ENCODE data around the gene TEX101.
"Not testable (repeated sequence)": the region's sequence is repeated elsewhere in the genome, so short reads cannot be mapped to it uniquely, and the experiment has no call there.

- TF ChIP-seq, protein P1, sequence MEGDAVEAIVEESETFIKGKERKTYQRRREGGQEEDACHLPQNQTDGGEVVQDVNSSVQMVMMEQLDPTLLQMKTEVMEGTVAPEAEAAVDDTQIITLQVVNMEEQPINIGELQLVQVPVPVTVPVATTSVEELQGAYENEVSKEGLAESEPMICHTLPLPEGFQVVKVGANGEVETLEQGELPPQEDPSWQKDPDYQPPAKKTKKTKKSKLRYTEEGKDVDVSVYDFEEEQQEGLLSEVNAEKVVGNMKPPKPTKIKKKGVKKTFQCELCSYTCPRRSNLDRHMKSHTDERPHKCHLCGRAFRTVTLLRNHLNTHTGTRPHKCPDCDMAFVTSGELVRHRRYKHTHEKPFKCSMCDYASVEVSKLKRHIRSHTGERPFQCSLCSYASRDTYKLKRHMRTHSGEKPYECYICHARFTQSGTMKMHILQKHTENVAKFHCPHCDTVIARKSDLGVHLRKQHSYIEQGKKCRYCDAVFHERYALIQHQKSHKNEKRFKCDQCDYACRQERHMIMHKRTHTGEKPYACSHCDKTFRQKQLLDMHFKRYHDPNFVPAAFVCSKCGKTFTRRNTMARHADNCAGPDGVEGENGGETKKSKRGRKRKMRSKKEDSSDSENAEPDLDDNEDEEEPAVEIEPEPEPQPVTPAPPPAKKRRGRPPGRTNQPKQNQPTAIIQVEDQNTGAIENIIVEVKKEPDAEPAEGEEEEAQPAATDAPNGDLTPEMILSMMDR (conservative IDR thresholded peaks at IDR 0.05), result not testable (repeated sequence)
- not testable (repeated sequence) for TF ChIP-seq EZH2 (IDR thresholded peaks at IDR 0.05; ENCODE audit: low read depth)
These were observed 23.7 kb upstream of the TEX101 start for GRCh38 chr19:43390903-43391551.
